ENCODE measurements around the gene FARP2. TPM values are rescaled to one million over a fixed set of nuclear protein-coding genes. Genes with fewer than 3 reads are reported as not detected.

FARP2 gene
- total and polyA plus RNA-seq, 2 of the 13 experiments (the other 11 are each of a cell fraction or from before 2014, with no cell fraction given) = 28.0 to 45.4 TPM

- no peak; the same call in 1 of the 2 replicates for TF ChIP-seq THAP8 (CRISPR knock-in tag; IDR thresholded peaks at IDR 0.05; ENCODE audit: borderline replicate concordance)
- peak; percentile 78; the same call in 1 of the 2 replicates for TF ChIP-seq ZNF34 (CRISPR knock-in tag; IDR thresholded peaks at IDR 0.05; ENCODE audit: borderline replicate concordance)
- TF ChIP-seq ATAD3A (CRISPR knock-in tag; IDR thresholded peaks at IDR 0.05) = peak; percentile 94
- peak; percentile 97 for TF ChIP-seq ZNF225 (CRISPR knock-in tag; IDR thresholded peaks at IDR 0.05)
- no peak for TF ChIP-seq CEBPZ (IDR thresholded peaks at IDR 0.05; ENCODE audit: low read length)
- no peak for TF ChIP-seq NBN (conservative IDR thresholded peaks at IDR 0.05)
- peak; percentile 99; the same call in 1 of the 2 replicates for TF ChIP-seq NRL (CRISPR knock-in tag; IDR thresholded peaks at IDR 0.05; ENCODE audit: borderline replicate concordance)
- peak; percentile 97 for TF ChIP-seq ZFP41 (CRISPR knock-in tag; IDR thresholded peaks at IDR 0.05; ENCODE audit: borderline replicate concordance)
- TF ChIP-seq ZNF17 (CRISPR knock-in tag; IDR thresholded peaks at IDR 0.05) = no peak
- peak; percentile 89 for TF ChIP-seq CBX5 (CRISPR knock-in tag; IDR thresholded peaks at IDR 0.05; ENCODE audit: borderline replicate concordance)
- TF ChIP-seq MXD1 (CRISPR knock-in tag; IDR thresholded peaks at IDR 0.05) = peak; percentile 99
- TF ChIP-seq HOXA5 (CRISPR knock-in tag; IDR thresholded peaks at IDR 0.05) = peak; percentile 97
- TF ChIP-seq FOXP1 (IDR thresholded peaks at IDR 0.05) = no peak
- TF ChIP-seq FOXP1 (CRISPR knock-in tag; IDR thresholded peaks at IDR 0.05) = no peak
- TF ChIP-seq RARA (CRISPR knock-in tag; IDR thresholded peaks at IDR 0.05) = peak; percentile 70
- TF ChIP-seq ZNF3 (CRISPR knock-in tag; IDR thresholded peaks at IDR 0.05) = no peak
- TF ChIP-seq KDM2A (CRISPR knock-in tag; IDR thresholded peaks at IDR 0.05; ENCODE audit: borderline replicate concordance, low read depth) = peak; percentile 91
- peak; percentile 92 for TF ChIP-seq KLF12 (CRISPR knock-in tag; IDR thresholded peaks at IDR 0.05; ENCODE audit: borderline replicate concordance)
- TF ChIP-seq RFX1 (IDR thresholded peaks at IDR 0.05) = no peak
- TF ChIP-seq HBP1 (CRISPR knock-in tag; IDR thresholded peaks at IDR 0.05; ENCODE audit: low read depth) = peak; percentile 94
- peak; percentile 89 for TF ChIP-seq ZZZ3 (CRISPR knock-in tag; IDR thresholded peaks at IDR 0.05; ENCODE audit: borderline replicate concordance)
- 0 out of 2 replicates have a peak, but pooled peaks have one; percentile 25 for TF ChIP-seq ZNF512 (CRISPR knock-in tag; IDR thresholded peaks at IDR 0.05)
- no peak; the same call in 1 of the 2 replicates for TF ChIP-seq ZNF326 (CRISPR knock-in tag; IDR thresholded peaks at IDR 0.05; ENCODE audit: borderline replicate concordance)
- no peak for TF ChIP-seq NR3C1 (CRISPR knock-in tag; IDR thresholded peaks at IDR 0.05)
These were observed 152.4 kb downstream of the FARP2 start, which contains the start of gene STK25 (continued) for GRCh38 chr2:241508240-241509154.

Data from HepG2 (cell line).